Inflammatory macrophage treated with lipopolysaccharide for 1 hour (primary cell): Measurements from ENCODE around the gene POLR1D.

Experiments used
- DNase-seq, 2 donors: peaks; one replicate each; pipeline ENCODE4 v3.0.0-alpha.2; 2020 to 2022

The POLR1D gene

DNA sequence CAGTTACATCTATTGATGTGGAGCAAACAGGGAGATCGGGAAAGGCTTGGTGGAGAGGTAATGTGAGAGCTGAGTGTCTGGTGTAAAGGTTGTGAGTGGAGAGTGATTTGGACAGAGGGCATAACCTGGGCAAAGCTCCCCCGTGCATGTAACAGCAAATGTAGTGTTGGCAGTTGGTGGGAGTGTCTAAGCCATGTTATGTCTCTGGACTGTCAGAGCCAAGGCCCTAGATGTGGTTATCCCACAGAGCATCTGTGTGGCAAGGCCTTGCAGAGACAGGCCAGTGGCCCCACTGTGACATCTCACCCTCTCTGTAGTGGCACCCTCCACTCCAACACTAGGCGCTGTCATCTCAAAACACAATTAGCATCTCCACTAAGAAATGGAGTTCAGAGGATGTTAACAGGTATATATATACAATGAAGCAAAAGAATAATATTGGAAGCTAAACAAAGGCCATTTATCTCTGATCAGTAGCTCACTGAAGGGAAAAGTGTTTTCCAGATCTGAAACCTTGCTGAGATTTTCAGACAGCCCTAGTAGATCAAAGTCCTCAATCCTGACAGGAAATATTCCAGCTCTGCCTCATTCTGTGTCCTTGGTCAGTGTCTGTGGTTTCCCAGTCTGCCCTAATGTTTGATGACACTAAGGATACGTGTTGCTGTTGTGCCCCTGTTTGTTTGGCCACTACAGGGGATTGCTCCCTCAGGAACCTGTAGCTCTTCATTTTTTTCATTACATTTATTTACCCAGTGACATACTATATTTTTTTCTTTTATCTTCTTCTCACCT lies 20.2 kb downstream of the POLR1D start:
- no peak for DNase-seq

DNA sequence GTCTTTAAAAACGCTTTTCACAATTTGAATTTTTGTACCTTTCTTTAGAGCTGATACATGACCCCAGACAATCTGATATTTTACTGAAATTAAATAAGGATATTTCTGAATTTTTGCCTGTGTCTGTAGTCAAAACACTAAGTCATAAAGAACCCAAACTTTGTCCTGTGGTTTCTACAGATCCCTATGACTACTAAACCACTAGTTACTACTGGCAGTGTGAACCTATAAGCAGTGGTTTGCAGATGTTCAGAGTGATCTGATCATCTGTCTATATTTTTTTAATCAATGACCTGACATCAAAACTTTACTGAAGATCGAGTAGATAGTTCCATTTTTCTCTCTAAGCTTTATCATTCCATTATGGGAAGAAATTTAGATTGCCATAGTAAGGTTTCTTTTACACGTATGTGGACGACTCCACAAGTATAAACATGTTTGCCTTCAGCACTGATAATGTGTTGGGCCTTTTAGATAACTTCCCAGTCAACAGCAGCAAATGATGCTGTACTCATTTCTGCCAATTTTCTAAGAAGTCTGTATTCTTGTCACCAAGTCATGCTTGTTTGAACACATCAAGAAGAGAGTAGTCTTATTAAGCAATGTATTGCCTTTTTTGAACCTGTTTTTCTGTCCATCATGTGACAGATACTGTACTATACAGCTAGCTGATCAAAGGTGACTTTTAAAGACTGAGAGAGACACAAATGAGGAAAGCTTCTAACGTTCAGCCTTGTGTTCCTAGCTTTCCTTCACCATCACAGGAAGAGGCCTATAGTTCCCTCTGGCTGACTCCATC lies 21.8 kb downstream of the POLR1D start:
- DNase-seq = no peak

DNA sequence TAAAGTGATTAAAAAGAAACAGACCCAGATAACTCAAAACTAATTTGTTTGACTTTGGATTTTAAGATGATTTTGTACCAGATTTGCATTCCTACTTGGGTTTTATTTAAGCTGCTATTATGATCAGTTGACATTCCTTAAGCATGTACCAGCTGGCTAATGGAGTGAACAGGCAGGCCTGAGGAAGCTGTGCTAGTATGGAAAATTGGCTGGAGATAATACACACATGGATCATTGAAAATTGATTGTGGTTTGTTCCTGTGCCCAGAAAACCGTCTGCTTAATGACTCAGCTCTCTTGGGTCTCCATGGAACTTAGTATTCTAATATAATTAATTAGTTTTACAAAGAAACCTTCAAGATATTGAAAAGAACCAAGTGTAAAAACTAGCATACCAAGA lies 22.6 kb downstream of the POLR1D start:
- DNase-seq = no peak

DNA sequence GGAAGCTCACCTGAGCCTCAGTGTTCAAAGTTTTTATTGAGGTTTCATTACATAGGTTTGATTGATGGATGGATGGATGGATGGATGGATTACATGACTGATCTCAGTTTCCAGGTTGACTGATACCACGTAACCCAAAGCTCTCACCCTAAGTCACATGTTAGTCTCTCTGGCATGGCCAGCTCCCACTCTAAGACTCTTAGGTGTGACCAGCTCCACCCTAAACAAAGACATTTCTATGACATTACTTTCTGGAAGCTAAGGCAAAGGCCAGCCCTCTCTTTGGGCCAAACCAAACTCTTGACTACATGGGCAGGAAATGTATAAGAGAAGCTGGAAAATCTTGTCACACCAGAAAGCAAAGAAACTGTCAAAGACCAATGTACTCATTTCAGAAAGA lies 28.6 kb downstream of the POLR1D start:
- DNase-seq = no peak

DNA sequence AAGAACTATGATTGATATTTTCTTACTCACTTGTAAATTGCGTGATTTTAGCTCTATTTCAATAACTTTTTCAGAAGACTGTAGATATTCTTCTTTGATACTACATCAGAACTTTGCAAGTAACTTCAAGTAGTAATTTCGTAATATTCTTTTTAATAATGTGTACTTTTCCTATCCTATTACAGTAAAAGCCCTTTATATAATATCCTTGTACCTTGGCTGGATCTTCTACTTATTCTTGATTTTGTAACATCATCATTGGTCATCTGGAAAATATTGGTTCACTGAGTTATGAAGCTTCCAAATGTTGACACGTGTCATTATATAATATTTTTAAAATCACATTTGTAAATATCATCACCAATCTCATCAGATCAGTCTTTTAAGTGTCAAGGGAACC lies 32.4 kb downstream of the POLR1D start:
- no peak for DNase-seq

DNA sequence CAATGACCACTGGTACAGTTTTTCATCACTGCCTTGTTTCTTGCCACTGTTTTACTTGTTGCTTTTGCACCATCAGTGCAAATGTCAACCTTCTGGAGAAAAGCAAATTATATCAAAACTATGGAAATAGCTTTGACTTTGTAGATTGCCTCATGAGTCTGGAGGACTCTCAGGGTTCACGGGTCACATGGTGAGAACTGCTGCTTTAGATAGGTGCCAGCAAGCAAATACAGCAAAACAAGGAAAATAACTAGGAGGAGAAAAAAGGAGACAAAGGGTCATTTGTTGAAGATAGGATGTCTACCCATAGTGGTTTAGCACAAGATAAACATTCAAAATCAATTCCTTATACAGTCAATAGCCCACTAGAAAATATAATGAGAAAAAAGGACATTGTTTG lies 33.1 kb downstream of the POLR1D start:
- no peak for DNase-seq

DNA sequence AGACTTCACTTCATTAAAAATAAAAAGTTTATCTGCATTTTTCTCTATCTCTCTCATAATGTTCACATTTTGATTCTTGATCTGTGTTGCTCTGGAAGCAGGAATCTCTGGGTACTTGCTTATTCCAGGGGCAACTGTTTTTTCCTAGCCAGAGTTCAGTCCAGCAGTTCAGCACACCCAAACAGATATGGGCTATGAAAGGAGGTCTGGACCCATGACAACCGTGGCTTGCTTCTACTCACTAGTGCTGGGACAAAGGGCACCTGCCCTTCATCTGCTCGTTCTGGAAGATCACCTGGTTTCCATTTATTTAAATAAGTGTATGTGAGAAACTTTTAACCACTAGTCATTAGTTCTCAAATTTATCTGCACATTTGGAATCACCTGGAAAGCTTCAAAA lies 36.0 kb downstream of the POLR1D start:
- DNase-seq = no peak

DNA sequence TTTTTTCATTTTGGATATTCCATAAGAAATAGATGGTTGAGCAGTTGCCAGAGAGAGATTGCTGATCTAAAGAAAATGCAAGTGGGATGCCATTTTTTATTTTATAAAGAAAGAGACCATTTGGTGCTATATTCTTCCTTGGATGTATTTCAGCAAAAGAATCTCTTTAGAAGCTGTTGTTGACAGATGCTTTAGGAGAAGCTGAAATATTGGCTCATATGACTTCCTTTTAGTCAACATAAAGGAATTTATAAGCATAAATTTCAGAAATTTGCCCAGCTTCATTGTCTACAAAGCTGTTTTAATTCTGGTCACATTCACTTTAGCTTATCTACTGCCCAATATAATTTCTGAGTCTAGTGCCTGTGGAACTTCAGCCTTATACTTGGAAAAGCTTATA lies 36.9 kb downstream of the POLR1D start:
- no peak for DNase-seq

DNA sequence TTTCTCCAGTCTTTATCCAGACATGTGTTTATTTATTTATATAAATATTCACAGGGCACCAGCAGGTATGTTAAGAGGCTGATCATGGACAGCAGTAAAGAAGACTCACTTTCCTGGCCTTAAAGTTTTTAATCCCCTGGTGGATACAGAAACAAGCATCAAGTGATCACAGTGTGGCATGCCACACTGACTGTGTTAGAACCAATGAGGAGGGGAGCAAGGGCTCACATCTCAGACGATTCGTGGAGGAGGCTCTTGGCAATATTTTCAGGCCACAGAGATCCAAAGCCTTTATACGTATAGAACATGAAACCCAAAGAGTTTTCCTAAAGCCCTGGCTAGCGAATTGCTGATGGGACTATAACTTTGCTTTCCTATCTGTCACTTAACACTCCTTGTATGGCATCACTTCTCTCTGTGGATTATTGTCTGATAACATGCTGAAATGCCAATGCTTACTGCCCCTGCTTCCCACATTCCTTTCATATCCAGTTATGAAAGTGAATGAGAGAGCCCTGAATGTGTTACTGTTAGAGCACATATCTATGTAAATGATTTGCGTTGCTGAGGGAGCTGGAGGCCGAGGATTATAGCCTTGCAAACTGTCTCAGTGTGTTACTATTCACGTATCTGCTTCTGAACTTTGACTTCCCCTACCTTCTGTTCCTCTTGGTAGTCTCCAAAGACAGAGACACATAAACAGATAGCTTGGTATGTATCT lies 37.6 kb downstream of the POLR1D start:
- no peak for DNase-seq

DNA sequence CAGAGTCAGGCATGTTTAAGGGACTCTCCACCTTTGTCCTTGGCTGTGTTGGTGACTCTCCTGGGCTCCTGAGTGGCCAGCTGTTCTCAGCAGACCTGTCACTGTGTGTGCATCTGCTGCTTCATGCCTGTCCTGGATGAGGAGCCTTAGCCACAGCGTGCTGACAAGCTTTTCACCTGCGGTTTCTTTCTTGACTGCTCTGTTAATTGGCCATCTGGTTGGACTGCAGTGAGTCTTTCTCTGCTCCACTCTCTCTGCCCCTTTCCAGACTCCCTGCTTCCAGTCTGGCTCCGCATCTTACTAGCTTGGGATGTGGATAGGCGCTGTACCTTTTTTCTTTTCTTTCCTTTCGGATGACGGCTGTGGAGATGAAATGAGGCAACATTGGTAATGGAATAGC lies 38.8 kb downstream of the POLR1D start:
- no peak for DNase-seq

DNA sequence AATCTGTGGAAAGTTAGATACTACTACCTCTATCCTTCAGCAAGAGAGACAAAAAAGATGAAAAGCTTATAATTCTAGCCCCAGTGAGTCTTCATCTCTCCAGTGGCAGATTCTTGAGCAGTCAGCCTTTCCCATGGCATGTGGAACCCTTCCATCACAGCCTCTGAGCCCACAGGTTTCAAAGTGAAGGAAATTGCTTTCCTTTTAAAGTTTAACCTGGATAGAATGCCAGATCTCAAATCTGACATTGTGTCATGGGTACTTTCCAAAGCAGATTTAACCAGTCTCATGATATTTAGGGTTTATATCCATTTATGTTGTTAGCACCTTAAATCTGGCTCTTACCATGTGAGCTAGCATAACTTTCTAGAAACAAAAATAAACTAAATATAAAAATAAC lies 39.3 kb downstream of the POLR1D start:
- DNase-seq = no peak

DNA sequence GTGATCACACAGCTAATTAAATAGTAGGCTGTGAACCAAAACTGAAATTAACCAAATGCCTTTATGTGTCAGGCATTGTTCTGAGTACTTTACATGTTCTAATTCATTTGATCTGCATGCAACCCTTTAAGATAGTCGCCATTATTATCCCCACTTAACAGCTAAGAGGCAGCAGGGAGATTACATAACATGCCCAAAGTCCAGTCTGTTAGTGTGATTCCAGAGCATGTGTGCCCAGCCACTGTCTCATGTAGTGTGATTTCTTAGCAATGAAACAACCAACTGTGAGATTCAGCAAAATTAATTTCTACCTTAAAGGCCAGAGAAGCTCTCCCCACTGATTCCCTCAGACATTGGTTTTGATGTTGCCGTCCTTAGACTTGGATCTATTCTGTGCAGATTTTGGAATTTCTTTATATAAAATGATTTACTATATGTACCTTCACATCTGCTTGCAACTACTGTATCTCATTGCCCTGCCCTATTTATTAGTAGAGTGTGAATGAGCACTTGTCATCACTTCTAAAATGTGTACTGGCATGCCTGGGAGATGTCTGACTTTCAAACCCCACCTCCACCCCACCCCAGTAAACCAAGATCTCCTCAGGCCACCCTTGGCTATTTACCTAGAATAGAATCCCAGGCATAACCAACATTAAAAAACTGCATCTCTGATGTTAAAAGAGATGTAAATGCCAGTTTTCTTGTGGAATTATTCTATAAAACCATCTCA lies 41.2 kb downstream of the POLR1D start:
- no peak for DNase-seq

DNA sequence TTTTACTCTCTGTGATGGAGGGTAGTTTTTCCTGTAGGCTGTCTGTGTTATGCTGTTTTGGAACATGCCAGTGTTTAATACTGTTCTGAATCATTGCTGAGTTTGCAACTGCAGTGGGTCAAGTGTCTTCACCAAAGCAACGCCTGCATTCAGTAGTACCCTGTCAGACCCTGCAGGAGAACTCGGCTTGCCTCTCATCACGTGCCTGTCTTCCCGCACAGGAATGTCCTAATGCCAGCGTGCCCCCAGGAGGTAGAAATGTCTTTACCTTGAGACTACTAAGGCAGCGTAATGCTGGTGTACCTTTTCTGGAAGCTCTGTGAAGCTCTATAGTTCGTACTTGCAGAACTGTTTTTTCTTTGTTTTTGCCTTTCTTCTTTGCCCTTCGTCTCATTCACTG lies 42.3 kb downstream of the POLR1D start:
- no peak for DNase-seq

DNA sequence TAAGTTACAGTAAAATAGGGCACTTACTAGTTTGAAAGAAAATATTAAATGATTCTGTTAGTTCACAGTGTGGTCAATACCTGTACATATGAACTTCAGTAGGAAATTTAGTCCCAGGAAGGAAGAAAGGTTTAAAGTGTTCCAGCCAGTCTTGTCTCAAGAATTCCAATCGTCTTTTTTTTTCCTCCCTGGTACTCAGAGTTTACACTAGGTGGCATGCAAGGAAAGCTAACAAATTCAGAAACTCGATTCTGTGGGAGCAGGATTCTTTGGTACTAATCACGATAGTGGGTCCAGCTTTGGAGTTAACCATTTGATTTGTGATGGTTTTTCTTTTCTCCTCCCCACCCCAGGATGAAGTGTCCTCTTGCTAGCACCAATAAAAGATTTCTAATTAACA lies 43.6 kb downstream of the POLR1D start:
- no peak for DNase-seq

DNA sequence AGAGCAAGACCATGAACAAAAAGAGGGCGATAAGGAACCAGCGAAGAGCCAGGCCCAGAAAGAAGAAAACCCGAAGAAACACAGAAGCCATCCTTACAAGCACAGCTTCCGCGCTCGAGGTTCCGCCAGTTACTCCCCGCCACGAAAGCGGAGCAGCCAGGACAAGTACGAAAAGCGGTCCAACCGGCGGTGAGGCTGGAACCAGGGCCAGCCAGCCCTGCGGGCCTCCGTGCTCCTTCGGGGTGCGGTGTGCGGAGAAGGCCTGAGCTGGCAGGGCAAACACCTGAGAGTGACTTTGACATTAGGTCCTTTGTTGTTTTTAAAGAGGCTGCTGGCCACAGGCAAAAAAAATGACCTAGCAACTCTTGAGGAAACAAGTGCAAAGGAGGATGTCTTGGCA lies 44.1 kb downstream of the POLR1D start:
- DNase-seq = no peak

DNA sequence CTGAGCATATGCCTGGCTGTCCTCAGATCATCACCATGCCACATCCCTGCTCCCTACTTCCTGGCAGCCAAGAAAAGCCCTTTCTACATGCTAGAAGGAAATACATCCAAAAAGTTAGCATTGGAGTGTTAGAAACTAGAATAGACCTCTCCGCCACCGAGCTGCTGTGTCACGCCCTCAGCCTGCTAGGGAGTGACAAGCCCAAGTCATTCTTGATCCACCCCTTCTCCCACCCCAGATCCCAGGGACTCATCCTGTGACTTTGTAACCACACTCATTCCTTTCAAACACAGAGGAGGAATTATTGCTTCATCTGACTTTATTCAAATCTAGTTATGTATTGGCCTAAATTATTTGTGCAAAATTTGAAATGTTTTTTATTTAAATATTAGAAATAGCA lies 45.3 kb downstream of the POLR1D start:
- no peak for DNase-seq

DNA sequence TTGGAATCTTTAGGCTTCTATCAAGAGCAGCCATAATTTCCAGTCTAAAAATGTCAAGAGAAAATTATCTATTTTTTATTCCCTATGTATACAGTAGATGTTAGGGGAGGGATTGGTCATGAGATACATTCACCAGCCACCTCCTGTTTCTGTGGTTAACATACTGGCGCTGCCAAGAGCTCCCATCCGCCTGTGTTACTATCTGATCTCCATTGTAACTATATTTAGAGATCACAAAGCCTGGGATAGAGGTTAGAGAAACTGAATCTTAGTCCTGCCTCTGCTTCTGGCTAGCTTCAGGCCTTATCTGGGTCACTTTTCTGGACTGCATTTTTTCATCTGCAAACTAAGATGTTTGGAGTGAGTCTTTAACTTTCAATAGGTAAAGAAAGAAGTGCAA lies 46.3 kb downstream of the POLR1D start:
- no peak for DNase-seq

DNA sequence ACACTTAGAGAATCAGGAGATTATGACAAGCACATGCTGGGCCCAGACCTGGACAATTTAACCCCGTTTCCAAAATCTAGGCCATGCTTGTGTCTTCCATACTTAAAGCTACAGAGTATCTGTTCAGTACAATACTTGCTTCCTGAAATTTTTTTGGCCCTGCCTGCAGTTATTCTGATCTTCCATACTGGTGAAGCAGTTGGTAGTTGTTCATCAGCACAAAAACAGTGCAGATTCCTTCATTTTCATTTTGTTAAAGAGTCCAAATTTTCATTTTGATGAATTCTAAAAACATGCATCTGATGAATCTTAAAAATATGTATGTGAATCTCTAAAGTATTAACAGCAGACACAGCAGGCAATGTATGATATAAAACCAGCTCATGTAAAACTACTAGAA lies 49.2 kb downstream of the POLR1D start:
- DNase-seq = no peak

DNA sequence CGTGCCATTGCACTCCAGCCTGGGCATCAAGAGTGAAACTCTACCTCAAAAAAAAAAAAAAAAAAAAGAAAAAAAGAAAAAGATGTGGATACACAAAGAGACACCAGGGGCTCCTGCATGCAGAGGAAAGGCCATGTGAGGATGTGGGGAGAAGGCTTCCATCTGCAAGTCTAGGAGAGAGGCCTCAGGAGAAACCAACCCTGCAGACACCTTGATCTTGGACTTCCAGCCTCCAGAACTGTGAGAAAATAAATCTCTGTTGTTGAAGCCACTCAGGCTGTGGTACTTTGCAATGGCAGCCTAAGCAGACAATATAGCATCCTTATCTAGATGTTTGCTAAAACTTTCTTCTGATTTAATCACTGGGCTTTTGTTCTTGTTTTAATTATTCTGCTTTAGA lies 50.3 kb downstream of the POLR1D start:
- DNase-seq = no peak
